Measurements from ENCODE around the gene GKAP1.

DNA sequence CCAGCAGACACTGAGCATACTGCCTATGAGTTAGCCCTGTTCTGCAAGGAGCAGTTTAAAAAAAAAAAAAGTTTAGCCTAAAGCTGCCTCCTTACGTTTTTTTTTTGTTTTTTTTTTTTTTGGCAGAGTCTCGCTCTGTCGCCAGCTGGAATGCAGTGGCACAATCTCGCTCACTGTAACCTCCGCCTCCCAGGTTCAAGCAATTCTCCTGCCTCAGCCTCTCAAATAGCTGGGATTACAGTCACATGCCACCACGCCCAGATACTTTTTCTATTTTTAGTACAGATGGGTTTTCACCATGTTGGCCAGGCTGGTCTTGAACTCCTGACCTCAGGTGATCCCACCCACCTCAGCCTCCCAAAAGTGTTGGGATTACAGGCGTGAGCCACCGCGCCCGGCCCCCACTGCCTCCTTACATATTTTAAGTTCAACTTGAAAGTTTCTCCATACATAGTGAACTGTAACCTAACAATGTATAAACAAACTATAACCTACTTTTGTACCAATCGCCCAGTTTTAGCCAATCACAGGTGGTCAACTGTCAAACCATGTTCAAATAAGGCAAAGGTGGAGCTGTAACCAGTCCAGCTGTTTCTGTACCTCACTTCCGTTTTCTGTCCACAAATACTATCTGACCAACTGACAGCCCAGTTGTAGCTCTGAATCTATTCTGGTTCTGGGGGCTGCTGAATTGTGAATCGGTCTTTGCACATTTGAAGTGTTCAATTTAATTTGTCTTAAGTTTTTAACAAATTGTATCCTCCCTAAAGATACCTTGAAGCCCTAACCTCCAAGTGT, 17.1 kb downstream of the GKAP1 start:
- TF ChIP-seq, protein P1, sequence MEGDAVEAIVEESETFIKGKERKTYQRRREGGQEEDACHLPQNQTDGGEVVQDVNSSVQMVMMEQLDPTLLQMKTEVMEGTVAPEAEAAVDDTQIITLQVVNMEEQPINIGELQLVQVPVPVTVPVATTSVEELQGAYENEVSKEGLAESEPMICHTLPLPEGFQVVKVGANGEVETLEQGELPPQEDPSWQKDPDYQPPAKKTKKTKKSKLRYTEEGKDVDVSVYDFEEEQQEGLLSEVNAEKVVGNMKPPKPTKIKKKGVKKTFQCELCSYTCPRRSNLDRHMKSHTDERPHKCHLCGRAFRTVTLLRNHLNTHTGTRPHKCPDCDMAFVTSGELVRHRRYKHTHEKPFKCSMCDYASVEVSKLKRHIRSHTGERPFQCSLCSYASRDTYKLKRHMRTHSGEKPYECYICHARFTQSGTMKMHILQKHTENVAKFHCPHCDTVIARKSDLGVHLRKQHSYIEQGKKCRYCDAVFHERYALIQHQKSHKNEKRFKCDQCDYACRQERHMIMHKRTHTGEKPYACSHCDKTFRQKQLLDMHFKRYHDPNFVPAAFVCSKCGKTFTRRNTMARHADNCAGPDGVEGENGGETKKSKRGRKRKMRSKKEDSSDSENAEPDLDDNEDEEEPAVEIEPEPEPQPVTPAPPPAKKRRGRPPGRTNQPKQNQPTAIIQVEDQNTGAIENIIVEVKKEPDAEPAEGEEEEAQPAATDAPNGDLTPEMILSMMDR (conservative IDR thresholded peaks at IDR 0.05; ENCODE audit: low read depth in 2 of 2) = no peak
- TF ChIP-seq EZH2phosphoT487 (IDR thresholded peaks at IDR 0.05; ENCODE audit: unreplicated experiment) (no peak), EZH2 (IDR thresholded peaks at IDR 0.05; ENCODE audit: low read depth, unreplicated experiment) (no peak), POLR2AphosphoS5 (IDR thresholded peaks at IDR 0.05; ENCODE audit: low read depth) (no peak)
- TF ChIP-seq, protein P2, sequence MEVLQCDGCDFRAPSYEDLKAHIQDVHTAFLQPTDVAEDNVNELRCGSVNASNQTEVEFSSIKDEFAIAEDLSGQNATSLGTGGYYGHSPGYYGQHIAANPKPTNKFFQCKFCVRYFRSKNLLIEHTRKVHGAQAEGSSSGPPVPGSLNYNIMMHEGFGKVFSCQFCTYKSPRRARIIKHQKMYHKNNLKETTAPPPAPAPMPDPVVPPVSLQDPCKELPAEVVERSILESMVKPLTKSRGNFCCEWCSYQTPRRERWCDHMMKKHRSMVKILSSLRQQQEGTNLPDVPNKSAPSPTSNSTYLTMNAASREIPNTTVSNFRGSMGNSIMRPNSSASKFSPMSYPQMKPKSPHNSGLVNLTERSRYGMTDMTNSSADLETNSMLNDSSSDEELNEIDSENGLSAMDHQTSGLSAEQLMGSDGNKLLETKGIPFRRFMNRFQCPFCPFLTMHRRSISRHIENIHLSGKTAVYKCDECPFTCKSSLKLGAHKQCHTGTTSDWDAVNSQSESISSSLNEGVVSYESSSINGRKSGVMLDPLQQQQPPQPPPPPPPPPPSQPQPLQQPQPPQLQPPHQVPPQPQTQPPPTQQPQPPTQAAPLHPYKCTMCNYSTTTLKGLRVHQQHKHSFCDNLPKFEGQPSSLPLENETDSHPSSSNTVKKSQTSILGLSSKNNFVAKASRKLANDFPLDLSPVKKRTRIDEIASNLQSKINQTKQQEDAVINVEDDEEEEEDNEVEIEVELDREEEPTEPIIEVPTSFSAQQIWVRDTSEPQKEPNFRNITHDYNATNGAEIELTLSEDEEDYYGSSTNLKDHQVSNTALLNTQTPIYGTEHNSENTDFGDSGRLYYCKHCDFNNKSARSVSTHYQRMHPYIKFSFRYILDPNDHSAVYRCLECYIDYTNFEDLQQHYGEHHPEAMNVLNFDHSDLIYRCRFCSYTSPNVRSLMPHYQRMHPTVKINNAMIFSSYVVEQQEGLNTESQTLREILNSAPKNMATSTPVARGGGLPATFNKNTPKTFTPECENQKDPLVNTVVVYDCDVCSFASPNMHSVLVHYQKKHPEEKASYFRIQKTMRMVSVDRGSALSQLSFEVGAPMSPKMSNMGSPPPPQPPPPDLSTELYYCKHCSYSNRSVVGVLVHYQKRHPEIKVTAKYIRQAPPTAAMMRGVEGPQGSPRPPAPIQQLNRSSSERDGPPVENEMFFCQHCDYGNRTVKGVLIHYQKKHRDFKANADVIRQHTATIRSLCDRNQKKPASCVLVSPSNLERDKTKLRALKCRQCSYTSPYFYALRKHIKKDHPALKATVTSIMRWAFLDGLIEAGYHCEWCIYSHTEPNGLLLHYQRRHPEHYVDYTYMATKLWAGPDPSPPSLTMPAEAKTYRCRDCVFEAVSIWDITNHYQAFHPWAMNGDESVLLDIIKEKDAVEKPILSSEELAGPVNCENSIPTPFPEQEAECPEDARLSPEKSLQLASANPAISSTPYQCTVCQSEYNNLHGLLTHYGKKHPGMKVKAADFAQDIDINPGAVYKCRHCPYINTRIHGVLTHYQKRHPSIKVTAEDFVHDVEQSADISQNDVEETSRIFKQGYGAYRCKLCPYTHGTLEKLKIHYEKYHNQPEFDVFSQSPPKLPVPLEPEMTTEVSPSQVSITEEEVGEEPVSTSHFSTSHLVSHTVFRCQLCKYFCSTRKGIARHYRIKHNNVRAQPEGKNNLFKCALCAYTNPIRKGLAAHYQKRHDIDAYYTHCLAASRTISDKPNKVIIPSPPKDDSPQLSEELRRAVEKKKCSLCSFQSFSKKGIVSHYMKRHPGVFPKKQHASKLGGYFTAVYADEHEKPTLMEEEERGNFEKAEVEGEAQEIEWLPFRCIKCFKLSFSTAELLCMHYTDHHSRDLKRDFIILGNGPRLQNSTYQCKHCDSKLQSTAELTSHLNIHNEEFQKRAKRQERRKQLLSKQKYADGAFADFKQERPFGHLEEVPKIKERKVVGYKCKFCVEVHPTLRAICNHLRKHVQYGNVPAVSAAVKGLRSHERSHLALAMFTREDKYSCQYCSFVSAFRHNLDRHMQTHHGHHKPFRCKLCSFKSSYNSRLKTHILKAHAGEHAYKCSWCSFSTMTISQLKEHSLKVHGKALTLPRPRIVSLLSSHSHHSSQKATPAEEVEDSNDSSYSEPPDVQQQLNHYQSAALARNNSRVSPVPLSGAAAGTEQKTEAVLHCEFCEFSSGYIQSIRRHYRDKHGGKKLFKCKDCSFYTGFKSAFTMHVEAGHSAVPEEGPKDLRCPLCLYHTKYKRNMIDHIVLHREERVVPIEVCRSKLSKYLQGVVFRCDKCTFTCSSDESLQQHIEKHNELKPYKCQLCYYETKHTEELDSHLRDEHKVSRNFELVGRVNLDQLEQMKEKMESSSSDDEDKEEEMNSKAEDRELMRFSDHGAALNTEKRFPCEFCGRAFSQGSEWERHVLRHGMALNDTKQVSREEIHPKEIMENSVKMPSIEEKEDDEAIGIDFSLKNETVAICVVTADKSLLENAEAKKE (CRISPR knock-in tag; IDR thresholded peaks at IDR 0.05) = no peak
